Skeletal muscle tissue (tissue), 4 donors: ENCODE measurements around the gene LPAR2. TPM values are rescaled to one million over a fixed set of nuclear protein-coding genes. Genes with fewer than 3 reads are reported as not detected.

ENCODE experiments used
- H3K27ac ChIP-seq: one replicate; pipeline ENCODE4 v1.7.0; 2013; ENCODE audit warnings: mild to moderate bottlenecking, low read depth, low read length, inconsistent platforms
- H3K27me3 ChIP-seq, 3 donors: one replicate each; pipeline ENCODE4 v1.7.0; 2013; ENCODE audit warnings: low read length in 3 of 3; ENCODE audit not compliant: control insufficient read depth in 3 of 3, insufficient read depth in 3 of 3
- H3K36me3 ChIP-seq, 3 donors: one replicate each; pipeline ENCODE4 v1.7.0; 2013; ENCODE audit warnings: low read length in 3 of 3; ENCODE audit not compliant: control insufficient read depth in 3 of 3, insufficient read depth in 3 of 3
- H3K4me1 ChIP-seq, 3 donors: one replicate each; pipeline ENCODE4 v1.7.0; 2013; ENCODE audit warnings: low read length in 3 of 3, mild to moderate bottlenecking in 3 of 3; ENCODE audit not compliant: control insufficient read depth in 3 of 3, insufficient read depth in 3 of 3
- H3K4me3 ChIP-seq, 3 donors: one replicate each; pipeline ENCODE4 v1.7.0; 2013; ENCODE audit warnings: low read length in 3 of 3
- H3K9ac ChIP-seq, 3 donors: one replicate each; pipeline ENCODE4 v1.7.0; 2013; ENCODE audit warnings: low read length in 3 of 3, mild to moderate bottlenecking in 3 of 3, moderate library complexity in 2 of 3, low read depth in 1 of 3
- H3K9me3 ChIP-seq, 3 donors: one replicate each; pipeline ENCODE4 v1.7.0; 2013; ENCODE audit warnings: low read length in 3 of 3; ENCODE audit not compliant: control insufficient read depth in 3 of 3
- total RNA-seq: library from RNA; depleted of rRNA; stranded (reverse); fragments of >200 nt; gene quantifications from one replicate; pipeline ENCODE4 v1.2.3, GENCODE V29; 2014
- donor health status: Osteomylitis.

LPAR2 gene
- total RNA-seq, 1 donor from 2014 or later: 1.6 TPM

DNA sequence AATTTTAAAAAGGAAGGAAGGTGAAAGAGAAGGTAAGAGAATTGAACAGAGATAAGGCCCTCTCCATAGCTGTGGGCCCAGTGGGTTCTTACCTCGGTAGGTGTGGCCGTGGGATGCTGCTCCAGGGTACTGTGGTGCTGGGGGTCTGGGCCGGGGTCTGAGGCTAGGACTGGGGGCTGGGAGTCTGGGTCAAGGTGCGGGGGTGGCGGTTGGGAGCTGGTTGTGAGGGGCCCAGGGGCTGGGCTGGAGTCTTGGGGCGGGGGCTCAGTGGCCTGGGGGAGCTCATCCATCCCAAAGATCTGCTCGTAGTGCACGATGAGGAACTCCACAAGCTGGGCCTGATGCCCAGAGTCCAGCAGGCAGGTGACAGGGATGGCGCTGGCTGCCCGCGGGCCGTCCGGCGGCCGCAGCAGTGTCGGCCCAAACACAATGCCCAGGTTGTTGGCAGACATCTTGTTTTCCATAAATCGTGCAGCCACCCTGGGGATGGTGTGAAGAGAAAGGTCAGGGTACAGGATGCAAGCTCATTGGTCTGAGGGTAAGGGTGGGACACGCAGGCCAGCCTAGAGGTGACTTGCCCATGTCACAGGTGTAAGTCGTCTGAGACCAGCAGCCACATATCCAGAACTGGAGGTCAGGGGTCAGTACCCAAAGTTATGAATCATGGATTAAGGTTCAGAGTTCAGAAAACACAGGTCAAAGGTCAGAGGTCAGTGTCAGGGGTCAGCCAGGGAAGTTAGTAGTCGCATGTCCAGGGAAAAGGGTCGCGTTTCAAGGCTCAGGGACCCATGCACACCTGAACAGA lies 5.9 kb upstream of the LPAR2 start:
- no peak overlapping the region for H3K9ac ChIP-seq
- H3K36me3 ChIP-seq: peaks cover 5 to 10% (median 5%) of the 10 kb centered on the region in 3 donors
- H3K27me3 ChIP-seq: peaks cover 0 to under 1% (median under 1%) of the 10 kb centered on the region in 3 donors
- H3K9me3 ChIP-seq: no peaks in the 10 kb centered on the region
- no peaks in the 10 kb centered on the region for H3K4me1 ChIP-seq
- no peak overlapping the region for H3K4me3 ChIP-seq
- no peak overlapping the region for H3K27ac ChIP-seq

DNA sequence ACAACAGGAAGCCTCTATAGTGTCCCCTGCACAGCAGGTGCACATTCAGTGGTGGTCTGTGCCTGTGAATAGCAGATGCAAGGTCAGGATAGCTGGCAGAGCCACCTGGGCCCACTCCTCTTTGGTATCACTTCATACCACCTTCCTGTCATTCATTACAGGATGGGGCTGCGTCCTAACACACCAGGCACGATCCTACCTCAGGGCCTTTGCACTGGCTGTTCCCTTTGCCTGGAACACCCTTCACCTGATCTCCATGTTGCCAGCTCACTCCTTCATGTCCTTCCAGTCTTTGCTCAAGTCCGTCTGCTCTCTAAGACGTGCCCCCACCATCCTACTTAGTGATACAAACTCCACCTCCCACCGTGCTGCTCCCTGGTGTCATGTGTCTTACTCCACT lies 4.6 kb upstream of the LPAR2 start:
- H3K27ac ChIP-seq: no peak overlapping the region
- H3K9me3 ChIP-seq: no peaks in the 10 kb centered on the region
- no peak overlapping the region for H3K4me3 ChIP-seq
- peaks cover 1 to 9% (median 6%) of the 10 kb centered on the region in 3 donors for H3K27me3 ChIP-seq
- no peak overlapping the region for H3K9ac ChIP-seq
- peaks cover 0 to 2% (median under 1%) of the 10 kb centered on the region in 3 donors for H3K4me1 ChIP-seq
- peaks cover 5 to 10% (median 5%) of the 10 kb centered on the region in 3 donors for H3K36me3 ChIP-seq

DNA sequence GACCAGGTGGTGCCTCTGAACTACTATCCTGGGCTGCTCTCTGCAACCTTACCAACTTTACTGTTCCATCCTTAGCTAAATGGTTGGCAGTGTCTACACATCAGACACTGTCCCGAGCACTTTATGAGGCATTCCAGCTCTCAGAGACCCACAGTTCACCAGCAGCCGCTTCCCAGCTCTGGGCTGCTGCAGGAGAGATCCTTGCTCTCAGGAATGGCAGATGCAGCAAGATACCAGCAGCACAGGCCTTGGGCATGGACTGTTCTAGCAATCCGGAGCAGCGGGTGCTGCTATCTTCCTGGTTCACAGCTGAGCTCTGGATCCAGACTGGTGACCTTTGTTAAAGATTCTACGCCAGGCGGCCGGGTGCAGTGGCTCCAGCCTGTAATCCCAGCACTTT lies 3.3 kb upstream of the LPAR2 start:
- Histone ChIP-seq H3K4me1 (peaks cover 0 to 6% (median 3%) of the 10 kb centered on the region in 3 donors), H3K9ac (no peak overlapping the region), H3K4me3 (no peak overlapping the region), H3K27ac (no peak overlapping the region), H3K27me3 (peaks cover 15 to 19% (median 18%) of the 10 kb centered on the region in 3 donors), H3K36me3 (peaks cover 5 to 10% (median 5%) of the 10 kb centered on the region in 3 donors), H3K9me3 (no peaks in the 10 kb centered on the region)

DNA sequence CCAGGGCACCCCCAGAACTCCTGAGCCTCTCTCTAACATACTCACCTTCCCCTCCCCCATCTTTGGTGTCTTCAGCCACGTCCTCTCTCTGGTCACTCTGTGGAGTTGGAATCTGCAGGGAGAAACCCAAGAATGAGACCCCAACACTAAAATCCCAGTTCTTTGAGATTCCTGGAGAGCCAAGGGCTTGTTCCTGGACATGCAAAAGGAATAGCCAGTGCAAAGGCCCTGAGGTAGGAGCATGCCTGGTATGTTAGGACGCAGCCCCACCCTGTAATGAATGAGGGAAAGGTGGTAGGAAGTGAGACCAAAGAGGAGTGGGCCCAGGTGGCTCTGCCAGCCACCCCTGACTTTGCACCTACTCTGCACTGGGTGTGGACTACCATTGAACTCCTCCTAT lies 2.4 kb upstream of the LPAR2 start:
- peaks cover 3 to 10% (median 4%) of the 10 kb centered on the region in 3 donors for H3K36me3 ChIP-seq
- no peak overlapping the region for H3K4me3 ChIP-seq
- no peak overlapping the region for H3K9ac ChIP-seq
- no peak overlapping the region for H3K27ac ChIP-seq
- peaks cover 18 to 22% (median 18%) of the 10 kb centered on the region in 3 donors for H3K27me3 ChIP-seq
- peaks cover 0 to 6% (median 3%) of the 10 kb centered on the region in 3 donors for H3K4me1 ChIP-seq
- no peaks in the 10 kb centered on the region for H3K9me3 ChIP-seq

DNA sequence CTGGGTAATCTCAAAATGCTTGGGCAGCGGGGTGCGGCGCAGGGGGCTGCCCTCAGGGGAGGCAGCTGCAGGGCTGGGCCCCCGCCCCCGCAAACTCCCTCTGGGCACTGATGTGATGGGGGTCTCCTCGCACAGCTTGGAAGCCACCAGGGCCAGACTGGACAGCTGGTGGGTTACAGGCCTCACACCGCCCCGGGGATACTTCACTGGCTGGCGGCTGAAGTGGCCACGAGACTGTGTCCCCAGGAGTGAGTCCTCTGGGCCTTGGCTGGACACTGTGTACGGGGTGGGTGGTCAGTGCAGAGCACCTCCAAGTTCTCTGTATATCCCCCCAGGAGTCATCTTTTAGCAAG lies 2.0 kb upstream of the LPAR2 start:
- no peaks in the 10 kb centered on the region for H3K9me3 ChIP-seq
- H3K9ac ChIP-seq: no peak overlapping the region
- H3K36me3 ChIP-seq: peaks cover 0 to 9% (median 2%) of the 10 kb centered on the region in 3 donors
- no peak overlapping the region for H3K27ac ChIP-seq
- H3K4me1 ChIP-seq: peaks cover 0 to 6% (median 3%) of the 10 kb centered on the region in 3 donors
- H3K4me3 ChIP-seq: no peak overlapping the region
- H3K27me3 ChIP-seq: peaks cover 18 to 22% (median 18%) of the 10 kb centered on the region in 3 donors

DNA sequence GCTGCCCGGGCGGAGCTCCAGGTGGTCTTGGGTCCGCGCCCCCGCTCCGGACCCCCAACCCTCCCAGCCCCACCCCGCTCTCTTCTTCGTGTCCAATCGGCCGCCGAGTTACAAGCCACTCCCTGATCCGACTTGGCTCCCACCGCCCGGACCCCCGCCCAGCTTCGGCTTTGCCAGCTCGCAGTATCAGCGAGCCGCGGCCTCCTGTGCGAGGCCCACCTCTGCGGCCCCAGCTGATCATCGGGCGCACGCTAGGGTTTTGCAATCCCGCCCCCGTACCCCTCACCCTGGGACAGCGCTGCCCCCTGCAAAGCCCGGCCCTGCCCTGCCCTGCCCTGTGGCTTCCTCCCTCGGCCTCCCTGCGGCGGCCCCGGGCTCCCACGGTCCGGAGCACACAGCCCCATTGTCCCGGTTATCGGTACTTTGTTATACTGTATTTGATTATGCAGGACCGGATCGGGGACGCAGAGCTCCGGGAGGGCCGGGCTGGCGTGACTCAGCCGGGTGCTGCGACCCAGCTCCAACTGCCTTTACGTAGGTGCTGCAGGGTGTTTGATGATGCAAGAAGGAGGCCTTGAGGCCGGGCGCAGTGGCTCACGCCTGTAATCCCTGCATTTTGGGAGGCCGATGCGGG lies 598 bp upstream of the LPAR2 start:
- peaks cover 18 to 22% (median 18%) of the 10 kb centered on the region in 3 donors for H3K27me3 ChIP-seq
- H3K36me3 ChIP-seq: peaks cover 0 to 3% (median 2%) of the 10 kb centered on the region in 3 donors
- peaks cover 0 to 6% (median 3%) of the 10 kb centered on the region in 3 donors for H3K4me1 ChIP-seq
- H3K9ac ChIP-seq: no peak overlapping the region
- peaks cover 0 to 3% (median 0%) of the 10 kb centered on the region in 3 donors for H3K9me3 ChIP-seq
- no peak overlapping the region for H3K4me3 ChIP-seq
- no peak overlapping the region for H3K27ac ChIP-seq

DNA sequence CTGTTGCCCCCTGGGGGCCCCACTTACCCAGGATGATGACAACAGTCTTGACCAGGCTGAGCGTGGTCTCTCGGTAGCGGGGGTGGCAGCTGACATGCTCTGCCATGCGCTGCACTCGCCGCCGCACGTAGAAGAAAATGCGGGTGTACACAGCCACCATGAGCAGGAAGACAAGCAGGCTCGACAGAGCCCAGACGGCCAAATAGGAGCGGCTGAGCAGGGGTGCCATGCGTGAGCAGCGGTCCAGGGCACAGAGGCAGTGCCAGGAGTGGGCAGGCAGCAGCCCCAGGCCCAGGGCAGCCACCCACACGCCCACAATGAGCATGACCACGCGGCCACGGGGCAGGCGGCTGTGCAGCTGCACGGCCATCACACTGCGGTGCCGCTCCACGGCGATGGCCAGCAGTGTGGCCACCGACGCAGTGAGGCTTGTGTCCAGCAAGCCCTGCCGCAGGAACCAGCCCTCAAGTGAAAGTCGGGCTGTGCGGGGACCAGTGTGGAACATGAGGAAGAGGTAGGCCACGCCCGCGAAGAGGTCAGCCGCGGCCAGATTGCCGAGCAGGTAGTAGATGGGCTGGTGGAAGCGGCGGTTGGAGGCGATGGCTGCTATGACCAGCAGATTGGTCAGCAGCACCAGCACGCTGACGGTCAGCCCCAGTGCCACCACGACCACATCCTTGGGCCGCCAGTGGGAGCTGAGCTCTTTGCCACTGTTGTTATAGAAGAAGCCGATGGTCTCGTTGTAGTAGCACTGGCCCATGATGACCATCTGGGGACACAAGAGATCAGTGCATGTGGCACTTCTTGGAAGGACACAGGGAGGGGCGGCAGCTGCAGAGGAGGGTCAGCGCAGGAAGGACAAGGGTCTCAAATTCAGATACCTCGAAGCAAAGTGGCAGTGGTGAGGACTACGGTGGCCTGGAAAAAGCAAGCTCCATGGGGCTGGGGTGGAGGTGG lies 1.2 kb downstream of the LPAR2 start:
- H3K36me3 ChIP-seq: no peaks in the 10 kb centered on the region
- no peak overlapping the region for H3K9ac ChIP-seq
- H3K27ac ChIP-seq: no peak overlapping the region
- H3K9me3 ChIP-seq: peaks cover 0 to 3% (median 0%) of the 10 kb centered on the region in 3 donors
- H3K4me3 ChIP-seq: peak overlapping the region in 1 of 3 donors; percentile 23
- H3K27me3 ChIP-seq: peaks cover 18 to 22% (median 18%) of the 10 kb centered on the region in 3 donors
- peaks cover 0 to 6% (median 3%) of the 10 kb centered on the region in 3 donors for H3K4me1 ChIP-seq

DNA sequence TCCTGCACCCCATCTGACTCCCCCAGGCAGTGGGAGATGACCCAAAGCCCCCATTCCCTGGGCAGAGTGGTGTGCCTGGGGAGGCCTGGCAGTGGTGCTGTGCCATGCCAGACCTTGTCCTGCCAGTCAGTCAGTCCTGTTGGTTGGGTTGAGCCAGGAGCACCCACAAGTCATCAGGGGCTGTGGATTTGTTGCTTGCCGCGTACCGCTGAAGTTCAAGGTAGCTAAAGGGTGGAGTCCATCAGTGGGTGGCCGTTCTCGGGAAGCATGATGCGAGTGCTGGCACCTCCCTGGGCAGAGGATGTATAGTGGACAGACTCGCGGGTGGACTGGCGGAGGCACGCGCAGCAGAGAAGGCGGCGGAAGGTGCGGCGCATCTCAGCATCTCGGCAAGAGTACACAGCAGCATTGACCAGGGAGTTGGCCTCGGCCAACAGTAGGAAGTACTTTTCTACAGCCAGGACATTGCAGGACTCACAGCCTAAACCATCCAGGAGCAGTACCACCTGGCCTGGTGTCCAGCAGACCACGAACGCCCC lies 3.9 kb downstream of the LPAR2 start:
- Histone ChIP-seq H3K27ac (no peak overlapping the region), H3K27me3 (peaks cover 18 to 23% (median 21%) of the 10 kb centered on the region in 3 donors), H3K4me3 (no peak overlapping the region), H3K9ac (no peak overlapping the region), H3K36me3 (no peaks in the 10 kb centered on the region), H3K9me3 (peaks cover 0 to 3% (median 0%) of the 10 kb centered on the region in 3 donors), H3K4me1 (peaks cover 0 to 6% (median 3%) of the 10 kb centered on the region in 3 donors)

DNA sequence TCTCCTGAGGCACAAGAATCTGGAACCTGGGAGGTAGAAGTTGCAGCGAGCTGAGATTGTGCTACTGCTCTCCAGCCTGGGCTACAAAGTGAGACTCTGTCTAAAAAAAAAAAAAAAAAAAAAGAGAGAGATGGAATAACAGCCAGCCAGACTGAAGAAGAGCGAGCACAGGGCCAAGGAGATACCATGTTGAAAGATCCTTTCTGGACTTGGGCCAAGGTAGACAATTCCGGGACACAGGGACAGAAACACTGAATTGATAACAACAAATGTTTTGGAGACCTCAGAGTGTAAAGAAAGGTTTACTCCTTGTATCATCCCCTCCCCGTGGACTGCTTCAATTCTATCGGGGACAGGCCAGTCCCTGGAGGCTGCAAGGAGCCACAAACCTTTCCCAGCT lies 4.6 kb downstream of the LPAR2 start:
- Histone ChIP-seq H3K9ac (no peak overlapping the region), H3K4me3 (no peak overlapping the region), H3K9me3 (peaks cover 0 to 3% (median 0%) of the 10 kb centered on the region in 3 donors), H3K4me1 (peaks cover 0 to 6% (median 3%) of the 10 kb centered on the region in 3 donors), H3K27ac (no peak overlapping the region), H3K27me3 (peaks cover 13 to 26% (median 24%) of the 10 kb centered on the region in 3 donors), H3K36me3 (no peaks in the 10 kb centered on the region)
